HepG2 (cell line): Measurements from ENCODE around the gene COX6A2. TPM values are rescaled to one million over a fixed set of nuclear protein-coding genes. Genes with fewer than 3 reads are reported as not detected.

Source experiments
- BRF2 ChIP-seq: sonication (generic); formaldehyde crosslinking; IDR thresholded peaks from 2 replicates; pipeline ENCODE4 v1.8.1; 2022; ENCODE audit warnings: mild to moderate bottlenecking, missing genetic modification reagents
- CREB3 ChIP-seq: sonication (generic); formaldehyde crosslinking; IDR thresholded peaks from 2 replicates; pipeline ENCODE4 v1.5.0; 2020; ENCODE audit warnings: missing genetic modification reagents
- DMAP1 ChIP-seq: IDR thresholded peaks from 2 replicates; pipeline ENCODE4 v1.6.1; 2016
- EHMT2 ChIP-seq: fragments of 200-600 bp; sonication (generic); IDR thresholded peaks from 2 replicates; pipeline ENCODE4 v1.7.0; 2017; ENCODE audit warnings: antibody characterized with exemption, low read depth, low read length, borderline replicate concordance
- FIP1L1 ChIP-seq: fragments of 200-400 bp; formaldehyde crosslinking; IDR thresholded peaks from 2 replicates; pipeline ENCODE4 v1.6.1; 2018; ENCODE audit warnings: low read depth, mild to moderate bottlenecking, low read length, moderate library complexity, borderline replicate concordance; ENCODE audit not compliant: insufficient read depth
- GABPA ChIP-seq, 2 experiments: IDR thresholded peaks; 2 replicates each; pipeline ENCODE4 v1.6.1; 2011 to 2016; ENCODE audit warnings: low read depth in 2 of 2, low read length in 1 of 2, missing biosample characterization in 1 of 2, missing genetic modification characterization in 1 of 2
- MTA3 ChIP-seq: sonication (generic); formaldehyde crosslinking; IDR thresholded peaks from 2 replicates; pipeline ENCODE4 v1.4.0; 2020; ENCODE audit warnings: missing genetic modification reagents
- MZF1 ChIP-seq: sonication (generic); formaldehyde crosslinking; IDR thresholded peaks from 2 replicates; pipeline ENCODE4 v1.8.1; 2023; ENCODE audit warnings: mild to moderate bottlenecking, missing genetic modification reagents, borderline replicate concordance
- SIX4 ChIP-seq: sonication (generic); formaldehyde crosslinking; IDR thresholded peaks from 2 replicates; pipeline ENCODE4 v1.4.0; 2020; ENCODE audit warnings: missing genetic modification reagents
- ZBTB42 ChIP-seq: sonication (generic); formaldehyde crosslinking; IDR thresholded peaks from 2 replicates; pipeline ENCODE4 v1.5.0; 2020; ENCODE audit warnings: mild to moderate bottlenecking, missing genetic modification reagents
- ZC3H13 ChIP-seq: sonication (generic); formaldehyde crosslinking; IDR thresholded peaks from 2 replicates; pipeline ENCODE4 v1.8.1; 2023; ENCODE audit warnings: mild to moderate bottlenecking, missing genetic modification reagents, moderate library complexity
- ZFP82 ChIP-seq: sonication (generic); formaldehyde crosslinking; IDR thresholded peaks from 2 replicates; pipeline ENCODE4 v1.5.1; 2020; ENCODE audit warnings: mild to moderate bottlenecking, missing genetic modification reagents, borderline replicate concordance
- ZNF326 ChIP-seq: sonication (generic); formaldehyde crosslinking; IDR thresholded peaks from 2 replicates; pipeline ENCODE4 v1.4.0; 2020; ENCODE audit warnings: missing genetic modification reagents, borderline replicate concordance
- ZNF652 ChIP-seq: IDR thresholded peaks from 2 replicates; pipeline ENCODE4 v1.6.1; 2016; ENCODE audit warnings: low read depth, borderline replicate concordance
- ZSCAN12 ChIP-seq: sonication (generic); formaldehyde crosslinking; IDR thresholded peaks from 2 replicates; pipeline ENCODE4 v1.9.0; 2021; ENCODE audit warnings: mild to moderate bottlenecking, missing genetic modification reagents
- polyA plus RNA-seq, 8 experiments: library from polyadenylated mRNA; depleted of rRNA in 3 of 8; stranded (reverse) in 7 of 8; unstranded in 1 of 8; fragments of >200 nt; fragmentation: Illumina TruSeq in 4 of 8; extraction: Trizol in 4 of 8; gene quantifications; 2 replicates each; pipeline versions ENCODE4 v1.2.1 to v1.2.3, GENCODE V29; 2011 to 2016; ENCODE audit warnings: low read depth in 4 of 8, missing spikeins in 1 of 8, mixed read lengths in 1 of 8; ENCODE audit not compliant: insufficient read depth in 1 of 8
- total RNA-seq, 5 experiments: library from RNA; depleted of rRNA; stranded (reverse); fragments of >200 nt; fragmentation: Illumina TruSeq; extraction: Trizol; gene quantifications; 2 replicates each; pipeline ENCODE4 v1.2.3, GENCODE V29; 2016; ENCODE audit warnings: low read depth in 1 of 5
- TF ChIP-seq, protein P1 (sequence below): sonication (generic); formaldehyde crosslinking; IDR thresholded peaks from 2 replicates; pipeline ENCODE4 v1.5.1; 2020; ENCODE audit warnings: mild to moderate bottlenecking, missing genetic modification reagents, borderline replicate concordance
- TF ChIP-seq, protein P2 (sequence below): sonication (generic); formaldehyde crosslinking; conservative IDR thresholded peaks from 2 replicates; pipeline ENCODE4 v1.4.0; 2020; ENCODE audit warnings: mild to moderate bottlenecking, missing genetic modification reagents, moderate library complexity
- TF ChIP-seq, protein P3 (sequence below): fragments of 450-650 bp; IDR thresholded peaks from 2 replicates; pipeline ENCODE4 v1.6.1; 2017
- TF ChIP-seq, protein P4 (sequence below): sonication (generic); formaldehyde crosslinking; IDR thresholded peaks from 2 replicates; pipeline ENCODE4 v1.4.0; 2020; ENCODE audit warnings: missing genetic modification reagents

COX6A2 gene
- total and polyA plus RNA-seq, 2 of the 13 experiments (the other 11 are each of a cell fraction or from before 2014, with no cell fraction given), result not detected

DNA sequence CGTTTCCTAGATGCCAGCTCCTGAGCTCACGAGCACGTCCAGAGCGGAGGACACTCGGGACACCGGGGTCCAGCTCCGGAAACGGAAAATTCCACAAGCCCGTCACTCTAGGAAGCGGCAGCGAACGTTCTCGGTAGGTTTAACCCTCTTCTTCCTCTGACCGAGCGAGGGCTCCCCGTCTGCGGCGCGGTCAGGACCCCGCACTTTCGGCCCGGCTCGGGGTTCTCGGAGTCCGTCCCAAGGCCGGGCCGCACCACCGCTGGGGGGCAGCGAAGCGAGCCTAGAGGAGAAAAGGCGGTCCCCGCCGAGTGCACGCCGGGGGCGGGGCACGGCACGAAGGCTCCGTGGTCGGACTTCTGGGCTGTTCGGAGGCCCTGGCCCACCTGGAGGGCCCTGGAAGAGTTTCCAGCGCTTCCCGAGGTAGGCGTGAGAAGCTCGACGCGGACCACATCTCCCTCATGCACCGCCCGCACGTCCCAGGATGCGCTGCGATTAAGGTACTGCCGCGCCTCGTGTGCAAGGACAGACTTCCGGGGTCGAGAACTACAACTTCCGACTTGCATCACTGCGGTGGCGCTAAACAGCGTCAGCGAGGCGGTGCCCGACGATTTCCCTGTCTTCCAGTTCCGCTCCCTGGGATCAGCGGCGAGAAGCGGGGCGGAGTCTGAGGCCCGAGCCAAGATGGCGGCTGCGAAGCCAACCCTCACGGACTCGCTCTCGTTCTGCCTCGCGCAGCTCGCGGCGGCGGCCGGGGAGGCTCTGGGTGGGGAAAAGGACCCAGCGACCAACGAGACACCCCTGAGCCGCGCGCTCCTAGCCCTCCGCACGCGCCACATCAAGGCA, 30.9 kb upstream of the COX6A2 start, which contains the start of gene ARMC5 (continued):
- no peak for TF ChIP-seq MTA3 (CRISPR knock-in tag)
- TF ChIP-seq GABPA (IDR thresholded peaks at IDR 0.05; ENCODE audit: low read depth, low read length), result peak; percentile 85
- TF ChIP-seq GABPA (CRISPR knock-in tag; IDR thresholded peaks at IDR 0.05; ENCODE audit: low read depth), result peak; percentile 95
- TF ChIP-seq ZNF652, result peak; percentile 42; the same call in 1 of the 2 replicates
- no peak; the same call in 1 of the 2 replicates for TF ChIP-seq FIP1L1
- TF ChIP-seq, protein P1, sequence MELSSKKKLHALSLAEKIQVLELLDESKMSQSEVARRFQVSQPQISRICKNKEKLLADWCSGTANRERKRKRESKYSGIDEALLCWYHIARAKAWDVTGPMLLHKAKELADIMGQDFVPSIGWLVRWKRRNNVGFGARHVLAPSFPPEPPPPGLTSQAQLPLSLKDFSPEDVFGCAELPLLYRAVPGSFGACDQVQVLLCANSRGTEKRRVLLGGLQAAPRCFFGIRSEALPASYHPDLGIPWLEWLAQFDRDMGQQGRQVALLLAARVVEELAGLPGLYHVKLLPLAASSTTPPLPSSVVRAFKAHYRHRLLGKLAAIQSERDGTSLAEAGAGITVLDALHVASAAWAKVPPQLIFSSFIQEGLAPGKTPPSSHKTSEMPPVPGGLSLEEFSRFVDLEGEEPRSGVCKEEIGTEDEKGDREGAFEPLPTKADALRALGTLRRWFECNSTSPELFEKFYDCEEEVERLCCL, result no peak; the same call in 1 of the 2 replicates
- 0 out of 2 replicates have a peak, but pooled peaks have one; percentile 14 for TF ChIP-seq MZF1 (CRISPR knock-in tag)
- TF ChIP-seq, protein P2, sequence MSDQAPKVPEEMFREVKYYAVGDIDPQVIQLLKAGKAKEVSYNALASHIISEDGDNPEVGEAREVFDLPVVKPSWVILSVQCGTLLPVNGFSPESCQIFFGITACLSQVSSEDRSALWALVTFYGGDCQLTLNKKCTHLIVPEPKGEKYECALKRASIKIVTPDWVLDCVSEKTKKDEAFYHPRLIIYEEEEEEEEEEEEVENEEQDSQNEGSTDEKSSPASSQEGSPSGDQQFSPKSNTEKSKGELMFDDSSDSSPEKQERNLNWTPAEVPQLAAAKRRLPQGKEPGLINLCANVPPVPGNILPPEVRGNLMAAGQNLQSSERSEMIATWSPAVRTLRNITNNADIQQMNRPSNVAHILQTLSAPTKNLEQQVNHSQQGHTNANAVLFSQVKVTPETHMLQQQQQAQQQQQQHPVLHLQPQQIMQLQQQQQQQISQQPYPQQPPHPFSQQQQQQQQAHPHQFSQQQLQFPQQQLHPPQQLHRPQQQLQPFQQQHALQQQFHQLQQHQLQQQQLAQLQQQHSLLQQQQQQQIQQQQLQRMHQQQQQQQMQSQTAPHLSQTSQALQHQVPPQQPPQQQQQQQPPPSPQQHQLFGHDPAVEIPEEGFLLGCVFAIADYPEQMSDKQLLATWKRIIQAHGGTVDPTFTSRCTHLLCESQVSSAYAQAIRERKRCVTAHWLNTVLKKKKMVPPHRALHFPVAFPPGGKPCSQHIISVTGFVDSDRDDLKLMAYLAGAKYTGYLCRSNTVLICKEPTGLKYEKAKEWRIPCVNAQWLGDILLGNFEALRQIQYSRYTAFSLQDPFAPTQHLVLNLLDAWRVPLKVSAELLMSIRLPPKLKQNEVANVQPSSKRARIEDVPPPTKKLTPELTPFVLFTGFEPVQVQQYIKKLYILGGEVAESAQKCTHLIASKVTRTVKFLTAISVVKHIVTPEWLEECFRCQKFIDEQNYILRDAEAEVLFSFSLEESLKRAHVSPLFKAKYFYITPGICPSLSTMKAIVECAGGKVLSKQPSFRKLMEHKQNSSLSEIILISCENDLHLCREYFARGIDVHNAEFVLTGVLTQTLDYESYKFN (CRISPR knock-in tag), result no peak; the same call in 1 of the 2 replicates
- peak; percentile 95 for TF ChIP-seq DMAP1
- TF ChIP-seq, protein P3, sequence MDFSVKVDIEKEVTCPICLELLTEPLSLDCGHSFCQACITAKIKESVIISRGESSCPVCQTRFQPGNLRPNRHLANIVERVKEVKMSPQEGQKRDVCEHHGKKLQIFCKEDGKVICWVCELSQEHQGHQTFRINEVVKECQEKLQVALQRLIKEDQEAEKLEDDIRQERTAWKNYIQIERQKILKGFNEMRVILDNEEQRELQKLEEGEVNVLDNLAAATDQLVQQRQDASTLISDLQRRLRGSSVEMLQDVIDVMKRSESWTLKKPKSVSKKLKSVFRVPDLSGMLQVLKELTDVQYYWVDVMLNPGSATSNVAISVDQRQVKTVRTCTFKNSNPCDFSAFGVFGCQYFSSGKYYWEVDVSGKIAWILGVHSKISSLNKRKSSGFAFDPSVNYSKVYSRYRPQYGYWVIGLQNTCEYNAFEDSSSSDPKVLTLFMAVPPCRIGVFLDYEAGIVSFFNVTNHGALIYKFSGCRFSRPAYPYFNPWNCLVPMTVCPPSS, result no peak
- TF ChIP-seq SIX4 (CRISPR knock-in tag), result peak; percentile 44; the same call in 1 of the 2 replicates
- TF ChIP-seq ZC3H13 (CRISPR knock-in tag), result peak; percentile 96
- peak; percentile 50 for TF ChIP-seq ZSCAN12
- TF ChIP-seq ZBTB42 (CRISPR knock-in tag), result 0 out of 2 replicates have a peak, but pooled peaks have one; percentile 83
- TF ChIP-seq, protein P4, sequence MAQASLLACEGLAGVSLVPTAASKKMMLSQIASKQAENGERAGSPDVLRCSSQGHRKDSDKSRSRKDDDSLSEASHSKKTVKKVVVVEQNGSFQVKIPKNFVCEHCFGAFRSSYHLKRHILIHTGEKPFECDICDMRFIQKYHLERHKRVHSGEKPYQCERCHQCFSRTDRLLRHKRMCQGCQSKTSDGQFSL, result peak; percentile 63
- peak; percentile 74; the same call in 1 of the 2 replicates for TF ChIP-seq CREB3 (CRISPR knock-in tag)
- TF ChIP-seq ZFP82 (CRISPR knock-in tag), result peak; percentile 93; the same call in 1 of the 2 replicates
- TF ChIP-seq EHMT2, result no peak
- peak; percentile 80; the same call in 1 of the 2 replicates for TF ChIP-seq BRF2 (CRISPR knock-in tag)
- no peak for TF ChIP-seq ZNF326 (CRISPR knock-in tag)
